ENCODE measurements around the gene CHMP5. TPM values are rescaled to one million over a fixed set of nuclear protein-coding genes. Genes with fewer than 3 reads are reported as not detected.

The CHMP5 gene
- total RNA-seq: 173 and 182 TPM in 2 replicates

DNA sequence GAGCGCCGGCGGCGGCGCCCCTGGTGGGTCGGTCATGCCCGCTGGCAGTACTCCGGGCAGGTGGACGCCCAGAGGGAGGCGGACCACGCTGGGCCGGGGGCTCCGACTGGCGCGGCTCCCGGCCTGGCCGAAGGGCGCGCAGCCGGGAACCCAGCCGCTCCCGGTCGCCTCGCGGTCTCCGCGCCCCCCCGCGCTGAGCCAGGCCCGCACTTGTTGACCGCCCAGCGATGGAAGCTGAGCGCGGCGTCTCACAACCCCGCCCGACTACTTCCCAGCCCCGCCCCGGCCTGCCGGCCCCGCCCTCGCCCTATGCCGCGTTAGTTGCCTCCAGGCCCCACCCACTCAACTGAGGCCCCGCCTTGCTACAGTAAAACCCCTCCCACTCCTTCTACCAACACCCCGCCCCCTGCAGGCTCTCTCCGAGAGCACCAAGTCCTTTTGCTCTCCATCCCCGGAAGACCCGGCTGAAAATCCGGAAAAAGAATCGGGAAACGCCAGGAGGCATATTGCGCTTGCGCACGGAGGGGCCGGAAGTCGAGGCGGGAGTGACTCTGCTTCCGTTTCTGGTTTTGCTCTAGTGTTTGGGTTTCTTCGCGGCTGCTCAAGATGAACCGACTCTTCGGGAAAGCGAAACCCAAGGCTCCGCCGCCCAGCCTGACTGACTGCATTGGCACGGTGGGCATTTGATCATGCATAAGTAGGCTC lies at the start of gene CHMP5, which contains the start of gene BAG1:
CHMP5 (plus strand) TSS at position 577 of the 705 bp plus-strand sequence; CDS start at position 607, 30 bp downstream.
BAG1 (minus strand) TSS at position 236 of the 705 bp plus-strand sequence.
- Histone ChIP-seq H3K36me3 (ENCODE audit: control insufficient read depth, insufficient read depth, low read length) (peaks cover 14% of the 10 kb centered on the region), H3K27me3 (ENCODE audit: control insufficient read depth, insufficient read depth, low read length) (no peaks in the 10 kb centered on the region), H3K4me3 (ENCODE audit: low read depth, low read length) (peak within 1 kb of the TSS; percentile 86)
- FAIRE-seq (no peak), DNase-seq (ENCODE audit: low read depth) (peak; percentile 97)
- TF ChIP-seq, protein P1, sequence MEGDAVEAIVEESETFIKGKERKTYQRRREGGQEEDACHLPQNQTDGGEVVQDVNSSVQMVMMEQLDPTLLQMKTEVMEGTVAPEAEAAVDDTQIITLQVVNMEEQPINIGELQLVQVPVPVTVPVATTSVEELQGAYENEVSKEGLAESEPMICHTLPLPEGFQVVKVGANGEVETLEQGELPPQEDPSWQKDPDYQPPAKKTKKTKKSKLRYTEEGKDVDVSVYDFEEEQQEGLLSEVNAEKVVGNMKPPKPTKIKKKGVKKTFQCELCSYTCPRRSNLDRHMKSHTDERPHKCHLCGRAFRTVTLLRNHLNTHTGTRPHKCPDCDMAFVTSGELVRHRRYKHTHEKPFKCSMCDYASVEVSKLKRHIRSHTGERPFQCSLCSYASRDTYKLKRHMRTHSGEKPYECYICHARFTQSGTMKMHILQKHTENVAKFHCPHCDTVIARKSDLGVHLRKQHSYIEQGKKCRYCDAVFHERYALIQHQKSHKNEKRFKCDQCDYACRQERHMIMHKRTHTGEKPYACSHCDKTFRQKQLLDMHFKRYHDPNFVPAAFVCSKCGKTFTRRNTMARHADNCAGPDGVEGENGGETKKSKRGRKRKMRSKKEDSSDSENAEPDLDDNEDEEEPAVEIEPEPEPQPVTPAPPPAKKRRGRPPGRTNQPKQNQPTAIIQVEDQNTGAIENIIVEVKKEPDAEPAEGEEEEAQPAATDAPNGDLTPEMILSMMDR (IDR thresholded peaks at IDR 0.05; ENCODE audit: insufficient read depth, low read length, severe bottlenecking): peak; percentile 30

DNA sequence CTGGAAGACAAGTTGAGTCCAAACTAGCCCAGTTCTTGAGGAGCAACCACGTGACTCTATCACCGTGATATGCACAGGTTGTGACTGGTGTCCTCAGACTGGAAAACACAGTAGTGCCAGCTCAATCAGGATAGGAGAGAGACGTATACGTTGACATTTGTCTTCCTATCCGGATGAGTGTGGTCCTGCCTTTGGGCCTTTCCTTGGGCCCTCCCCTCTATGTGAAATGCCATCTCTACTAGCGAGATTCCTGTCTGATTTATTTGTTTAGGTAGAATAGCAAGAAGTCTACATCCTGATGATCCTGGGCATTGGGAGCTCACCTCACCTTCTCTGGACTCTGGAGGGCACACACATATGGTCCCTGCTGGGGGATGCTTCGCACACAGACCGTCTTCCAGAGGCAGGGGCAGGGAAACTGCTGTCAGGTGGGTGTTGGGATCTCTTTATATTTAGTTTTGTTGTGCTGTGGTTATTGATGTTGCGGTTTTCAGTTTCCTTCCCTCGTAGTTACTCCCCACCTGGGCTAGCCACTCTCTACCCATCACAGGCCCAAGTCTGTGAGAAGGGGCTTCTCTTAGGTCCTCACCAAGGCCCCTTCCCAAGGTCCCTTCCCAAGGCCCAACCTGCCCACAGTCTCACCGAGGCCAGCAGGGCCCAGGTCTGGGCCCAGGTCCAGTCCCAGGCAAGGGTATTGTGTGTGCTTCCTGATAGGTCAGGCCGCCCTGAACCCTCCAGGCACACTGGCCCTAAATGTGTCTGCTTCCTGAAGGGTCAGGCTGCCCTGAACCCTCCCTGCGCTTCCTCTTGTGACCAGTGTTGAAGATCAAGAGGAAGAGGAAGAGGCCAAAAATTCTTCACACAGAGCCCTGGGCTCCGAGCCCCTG lies 43.9 kb upstream of the CHMP5 start:
- H3K27me3 ChIP-seq (ENCODE audit: control insufficient read depth, insufficient read depth, low read length): no peaks in the 10 kb centered on the region
- DNase-seq (ENCODE audit: low read depth): no peak
- no peak for FAIRE-seq
- no peak overlapping the region for H3K4me3 ChIP-seq (ENCODE audit: low read depth, low read length)
- TF ChIP-seq, protein P1 (IDR thresholded peaks at IDR 0.05; ENCODE audit: insufficient read depth, low read length, severe bottlenecking): no peak
- no peaks in the 10 kb centered on the region for H3K36me3 ChIP-seq (ENCODE audit: control insufficient read depth, insufficient read depth, low read length)

DNA sequence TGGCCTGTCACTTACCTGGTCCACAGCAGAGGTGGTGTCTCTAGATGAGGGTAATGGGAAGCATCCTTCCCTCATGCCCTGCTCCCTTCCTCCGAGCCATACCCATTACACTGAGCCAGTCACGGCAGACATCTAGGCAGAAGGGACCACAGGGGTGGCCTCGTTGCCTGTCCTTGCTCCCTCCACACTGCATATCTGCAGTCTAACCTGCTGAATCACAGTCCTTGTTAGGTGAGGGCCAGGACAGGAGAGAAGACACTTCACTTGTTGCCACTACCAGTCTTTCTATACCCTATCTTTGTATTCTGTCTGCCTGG lies 43.3 kb upstream of the CHMP5 start:
- no peak for DNase-seq (ENCODE audit: low read depth)
- TF ChIP-seq, protein P1 (IDR thresholded peaks at IDR 0.05; ENCODE audit: insufficient read depth, low read length, severe bottlenecking): no peak
- Histone ChIP-seq H3K27me3 (ENCODE audit: control insufficient read depth, insufficient read depth, low read length) (no peaks in the 10 kb centered on the region), H3K36me3 (ENCODE audit: control insufficient read depth, insufficient read depth, low read length) (no peaks in the 10 kb centered on the region), H3K4me3 (ENCODE audit: low read depth, low read length) (no peak overlapping the region)
- FAIRE-seq: no peak

DNA sequence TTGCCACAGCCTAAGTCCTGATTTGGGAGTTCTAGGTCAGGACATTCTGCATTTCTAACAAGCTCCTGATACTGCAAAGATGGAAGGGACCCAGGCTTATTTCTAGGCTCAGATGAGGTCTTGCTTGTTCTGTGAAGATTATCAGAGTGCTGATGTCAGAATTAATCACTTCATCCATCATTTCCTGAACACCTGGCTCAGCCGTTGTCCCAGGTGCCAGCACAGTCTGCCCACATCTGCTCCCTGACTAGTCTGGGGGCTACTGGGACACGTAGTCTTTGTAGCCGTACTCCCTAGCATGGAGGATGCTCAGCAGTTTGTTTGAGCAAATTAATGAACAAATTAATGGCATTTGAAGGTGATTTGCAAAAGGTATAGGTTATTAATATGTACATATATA lies 42.8 kb upstream of the CHMP5 start:
- TF ChIP-seq, protein P1 (IDR thresholded peaks at IDR 0.05; ENCODE audit: insufficient read depth, low read length, severe bottlenecking): no peak
- no peak for FAIRE-seq
- peak; percentile 94 for DNase-seq (ENCODE audit: low read depth)
- H3K27me3 ChIP-seq (ENCODE audit: control insufficient read depth, insufficient read depth, low read length): no peaks in the 10 kb centered on the region
- no peak overlapping the region for H3K4me3 ChIP-seq (ENCODE audit: low read depth, low read length)
- H3K36me3 ChIP-seq (ENCODE audit: control insufficient read depth, insufficient read depth, low read length): no peaks in the 10 kb centered on the region

DNA sequence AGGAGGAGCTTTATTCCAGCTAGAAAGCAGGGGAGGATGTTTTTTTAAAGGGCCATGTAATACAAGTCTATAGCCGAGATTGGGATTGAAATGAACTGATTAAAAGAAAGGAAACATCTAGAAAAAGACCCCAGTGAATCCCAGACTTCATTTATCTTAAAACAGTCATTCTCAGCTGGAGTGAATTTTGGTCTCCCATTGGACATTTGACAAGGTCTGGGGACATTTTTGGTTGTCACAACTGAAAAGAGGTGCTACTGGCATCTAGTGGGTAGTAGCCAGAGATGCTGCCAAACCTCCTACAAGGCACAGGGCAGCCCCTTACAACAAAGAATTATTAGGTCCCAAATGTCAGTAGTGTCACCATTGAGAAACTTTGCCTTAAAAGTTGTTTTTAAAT lies 41.2 kb upstream of the CHMP5 start:
- FAIRE-seq (no peak), DNase-seq (ENCODE audit: low read depth) (no peak)
- TF ChIP-seq, protein P1 (IDR thresholded peaks at IDR 0.05; ENCODE audit: insufficient read depth, low read length, severe bottlenecking): no peak
- Histone ChIP-seq H3K4me3 (ENCODE audit: low read depth, low read length) (no peak overlapping the region), H3K27me3 (ENCODE audit: control insufficient read depth, insufficient read depth, low read length) (no peaks in the 10 kb centered on the region), H3K36me3 (ENCODE audit: control insufficient read depth, insufficient read depth, low read length) (no peaks in the 10 kb centered on the region)

All from bronchial epithelial cell (primary cell).